Measurements from ENCODE around the gene CTRB2.
"Not testable (repeated sequence)": the region's sequence is repeated elsewhere in the genome, so short reads cannot be mapped to it uniquely, and the experiment has no call there.

CTRB2 gene

DNA sequence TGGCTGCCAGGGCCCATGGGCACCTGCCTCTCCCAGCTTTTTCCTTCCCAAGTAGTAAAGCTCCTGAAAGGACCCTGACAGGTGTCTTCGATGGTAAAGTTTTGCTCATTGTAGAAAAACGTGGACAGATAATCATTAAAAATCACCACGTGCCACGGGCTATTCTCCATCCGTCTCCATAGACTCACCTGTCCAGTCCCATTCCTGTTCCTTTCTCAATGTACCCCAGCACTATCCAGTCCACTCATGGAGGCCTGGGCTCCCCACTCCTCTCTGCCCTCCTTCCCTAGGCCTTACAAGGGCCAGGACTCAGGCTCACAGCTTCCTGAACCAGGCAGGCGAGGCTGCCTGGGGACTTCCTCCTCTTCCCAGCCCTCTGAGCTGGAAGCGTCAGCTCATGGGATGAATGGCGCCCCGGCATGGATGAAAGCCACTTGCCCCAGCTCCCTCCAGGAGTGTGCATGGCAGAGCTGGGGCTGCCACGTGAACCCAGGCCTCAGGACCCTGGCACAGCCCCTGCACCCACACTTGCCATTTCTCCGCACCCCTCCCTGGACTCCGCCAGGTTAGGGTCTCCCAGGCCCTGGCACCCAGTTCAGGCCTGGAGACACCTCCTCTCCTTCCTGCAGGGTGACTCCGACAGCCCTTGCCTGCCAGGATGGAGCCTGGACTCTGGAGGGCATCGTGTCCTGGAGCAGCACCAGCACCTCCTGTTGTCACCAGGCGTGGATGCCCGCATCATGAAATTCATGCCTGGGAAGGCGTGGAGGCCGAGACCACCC, 20.6 kb upstream of the CTRB2 start:
- DNase-seq (ENCODE audit: low read depth in 2 of 2): no peak

- DNase-seq (ENCODE audit: low read depth in 2 of 2): no peak
These were observed 19.8 kb upstream of the CTRB2 start for GRCh38 chr16:75226550-75227360.

GRCh38 chr16:75225678-75226515, 18.9 kb upstream of the CTRB2 start:
- no peak for DNase-seq (ENCODE audit: low read depth in 2 of 2)

GRCh38 chr16:75225092-75225491, 18.1 kb upstream of the CTRB2 start:
- DNase-seq (ENCODE audit: low read depth in 2 of 2): no peak

DNA sequence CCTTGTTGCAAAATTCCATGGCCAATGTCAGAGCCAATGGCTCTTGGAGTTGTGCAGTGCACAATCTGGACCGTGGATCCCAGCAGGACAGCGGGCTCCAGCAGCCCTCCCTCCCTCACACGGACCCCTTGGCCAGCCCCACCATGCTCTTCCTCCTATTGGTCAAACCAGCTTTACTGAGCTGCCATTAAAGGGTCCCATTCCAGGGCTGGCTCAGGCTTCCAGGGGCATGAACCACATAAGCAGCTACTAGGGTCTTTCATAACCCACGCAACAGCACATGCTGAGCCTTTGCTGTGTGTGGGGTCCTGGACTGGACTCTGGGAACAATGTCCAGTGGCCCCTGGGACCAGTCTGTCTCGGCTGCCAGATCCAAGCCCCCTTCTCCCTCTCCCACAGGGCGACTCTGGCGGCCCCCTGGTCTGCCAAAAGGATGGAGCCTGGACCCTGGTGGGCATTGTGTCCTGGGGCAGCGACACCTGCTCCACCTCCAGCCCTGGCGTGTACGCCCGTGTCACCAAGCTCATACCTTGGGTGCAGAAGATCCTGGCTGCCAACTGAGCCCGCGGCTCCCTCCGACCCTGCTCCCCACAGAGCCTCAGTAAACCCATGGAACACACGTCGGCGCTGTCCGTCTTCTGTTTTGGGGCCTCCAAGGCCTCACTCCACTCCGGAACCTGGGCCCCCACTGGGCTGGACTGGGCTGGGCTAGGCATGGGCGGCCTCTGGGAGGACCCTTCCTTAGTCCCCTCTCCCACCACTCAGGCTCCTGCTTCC, 17.5 kb upstream of the CTRB2 start:
- no peak for DNase-seq (ENCODE audit: low read depth in 2 of 2)

- DNase-seq (ENCODE audit: low read depth in 2 of 2): not testable (repeated sequence)
These were observed 16.2 kb upstream of the CTRB2 start for GRCh38 chr16:75223129-75223528.

DNA sequence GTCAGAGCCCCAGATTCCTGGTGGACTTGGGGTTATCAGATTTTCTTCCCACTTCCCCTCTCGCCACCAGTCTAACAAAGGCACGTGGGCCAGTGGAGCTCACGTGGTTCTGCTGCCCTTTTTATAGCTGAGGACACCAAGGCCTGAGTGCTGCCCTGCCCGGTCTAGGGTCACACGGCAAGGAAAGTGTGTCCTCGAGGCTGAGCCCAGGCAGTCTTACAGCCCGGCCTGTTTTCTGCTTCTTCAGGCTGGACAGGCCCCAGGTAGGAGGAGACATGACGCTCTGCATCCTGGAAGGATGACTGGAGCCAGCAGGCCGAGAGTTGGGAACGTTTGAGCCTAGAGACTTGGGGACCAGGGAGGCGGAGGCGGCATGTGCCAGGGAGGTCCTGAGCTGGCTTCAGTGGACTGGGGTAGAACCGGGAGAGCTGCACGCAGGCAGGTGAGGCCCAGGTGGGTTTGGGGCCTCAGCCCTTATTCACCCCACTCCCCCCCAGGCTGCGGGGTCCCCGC, 15.4 kb upstream of the CTRB2 start:
- DNase-seq (ENCODE audit: low read depth in 2 of 2): no peak

GRCh38 chr16:75219838-75220237, 12.9 kb upstream of the CTRB2 start:
- no peak for DNase-seq (ENCODE audit: low read depth in 2 of 2)

DNA sequence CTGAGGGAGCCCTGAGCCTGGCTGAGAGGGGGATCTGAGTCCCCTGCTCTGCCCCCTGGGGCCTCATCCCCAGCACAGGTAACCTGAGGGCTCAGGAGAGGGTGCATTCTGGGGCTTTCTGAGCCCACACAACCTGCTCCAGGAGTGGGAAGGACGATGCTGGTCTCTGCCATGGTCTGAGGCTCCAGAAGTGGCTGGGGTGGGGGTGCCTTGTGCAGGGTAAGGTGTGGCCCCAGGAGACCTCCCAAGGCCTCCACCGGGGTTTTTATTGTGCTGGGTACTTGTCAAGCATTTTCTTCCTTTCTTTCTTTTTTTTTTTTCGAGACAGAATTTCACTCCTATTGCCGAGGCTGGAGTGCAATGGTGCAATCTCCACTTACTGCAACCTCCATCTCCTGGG, 12.1 kb upstream of the CTRB2 start:
- no peak for DNase-seq (ENCODE audit: low read depth in 2 of 2)

GRCh38 chr16:75218256-75219076, 11.5 kb upstream of the CTRB2 start, which contains the start of gene CTRB1:
Gene CTRB1, plus strand, starts transcription at chr16:75218988. Its CDS starts 20 bp downstream, at chr16:75219008.
- no peak for DNase-seq (ENCODE audit: low read depth in 2 of 2)

GRCh38 chr16:75217389-75217851, 10.5 kb upstream of the CTRB2 start:
- no peak for DNase-seq (ENCODE audit: low read depth in 2 of 2)

DNA sequence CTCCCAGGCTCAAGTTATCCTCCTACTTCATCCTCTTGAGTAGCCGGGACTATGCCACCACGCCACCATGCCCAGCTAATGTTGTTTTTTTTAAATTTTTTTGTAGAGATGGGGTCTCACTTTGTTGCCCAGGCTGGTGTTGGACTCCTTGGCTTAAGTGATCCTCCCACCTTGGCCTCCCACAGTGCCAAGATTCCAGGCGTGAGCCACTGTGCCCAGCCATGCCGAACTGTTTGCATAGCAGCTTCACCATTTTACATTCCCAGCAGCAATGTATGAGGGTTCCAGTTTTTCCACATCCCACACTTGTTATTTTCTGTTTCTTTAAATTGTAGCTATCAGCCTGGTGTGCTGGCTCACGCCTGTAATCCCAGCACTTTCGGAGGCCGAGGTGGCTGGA, 9.6 kb upstream of the CTRB2 start:
- no peak for DNase-seq (ENCODE audit: low read depth in 2 of 2)

- DNase-seq (ENCODE audit: low read depth in 2 of 2): no peak
These were observed 9.2 kb upstream of the CTRB2 start for GRCh38 chr16:75216127-75216526.

- not testable (repeated sequence) for DNase-seq (ENCODE audit: low read depth in 2 of 2)
These were observed 4.3 kb upstream of the CTRB2 start for GRCh38 chr16:75211286-75211685.

- DNase-seq (ENCODE audit: low read depth in 2 of 2): no peak
These were observed 3.0 kb upstream of the CTRB2 start for GRCh38 chr16:75209944-75210343.

DNA sequence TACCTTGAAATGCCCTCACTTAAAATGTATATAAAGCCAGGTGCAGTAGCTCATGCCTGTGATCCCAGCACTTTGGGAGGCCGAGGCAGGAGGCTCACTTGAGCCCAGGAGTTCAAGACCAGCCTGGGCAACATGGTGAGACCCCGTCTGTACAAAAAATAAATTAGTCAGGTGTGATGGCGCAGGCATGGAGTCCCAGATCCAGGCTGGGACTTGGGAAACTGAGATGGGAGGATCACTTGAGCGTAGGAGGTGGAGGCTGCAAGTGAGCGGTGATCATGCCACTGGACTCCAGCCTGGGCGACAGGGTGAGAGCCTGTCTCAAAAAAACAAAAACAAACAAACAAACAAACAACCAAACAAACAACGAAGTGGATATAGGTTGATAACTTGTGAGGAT, 2.6 kb upstream of the CTRB2 start:
- not testable (repeated sequence) for DNase-seq (ENCODE audit: low read depth in 2 of 2)

DNA sequence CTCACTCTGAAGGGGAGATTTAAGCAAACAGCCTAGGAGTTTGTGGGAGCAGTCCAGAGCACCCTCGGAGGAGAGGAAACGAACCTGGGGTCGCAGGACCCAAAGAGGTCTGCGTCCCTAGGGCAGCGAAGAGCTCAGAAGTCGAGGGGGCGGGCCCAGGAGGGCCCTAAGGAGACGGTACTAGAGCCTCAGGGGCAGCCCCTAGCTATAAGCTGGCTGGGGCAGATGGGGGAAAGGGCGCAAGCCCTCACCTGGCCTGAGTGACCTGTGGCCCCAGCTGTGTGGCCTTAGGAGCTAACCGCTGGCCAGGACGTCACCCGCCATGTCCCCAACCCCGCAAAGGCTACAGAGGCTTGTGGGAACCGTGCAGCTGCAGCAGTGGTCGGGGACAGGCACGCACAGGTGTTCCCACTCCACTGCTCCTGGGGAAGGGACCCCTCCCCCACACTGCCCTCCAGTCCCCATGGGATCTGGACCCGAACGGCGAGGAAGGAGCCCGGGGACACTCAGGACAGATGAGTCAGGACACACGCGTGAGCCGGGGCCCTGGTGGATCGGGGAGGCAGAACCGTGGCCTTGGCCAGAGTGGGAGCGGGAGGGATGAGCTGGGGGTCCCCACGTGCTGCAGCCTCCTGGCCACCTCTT, 2.0 kb upstream of the CTRB2 start:
- DNase-seq (ENCODE audit: low read depth in 2 of 2): no peak

GRCh38 chr16:75208242-75208825, 1.4 kb upstream of the CTRB2 start:
- no peak for DNase-seq (ENCODE audit: low read depth in 2 of 2)

DNA sequence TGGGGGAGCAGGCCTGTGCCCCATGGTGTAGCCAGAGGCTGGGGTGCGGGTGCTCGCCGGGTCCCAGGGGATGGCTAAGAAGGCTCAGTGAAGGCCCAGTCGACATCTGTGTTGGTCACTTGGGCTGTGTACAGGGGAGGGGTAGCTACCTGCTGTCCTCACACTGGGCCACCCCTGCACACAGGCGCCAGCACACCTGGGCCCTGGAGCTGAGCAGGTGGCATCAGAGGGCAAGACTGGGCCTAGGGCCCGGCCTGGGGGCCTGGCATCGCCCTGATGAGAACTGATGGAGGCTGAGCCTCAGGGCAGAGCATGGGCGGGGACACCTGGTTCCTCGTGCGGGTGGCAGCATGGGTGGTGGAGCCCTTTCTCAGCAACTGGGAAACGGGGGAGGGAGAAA, 870 bp upstream of the CTRB2 start:
- DNase-seq (ENCODE audit: low read depth in 2 of 2): no peak
